NCI-H2227 treated with DMSO at 0.1 percent for 48 hours (cell line): ENCODE data around the gene ITGA1.
"Not testable (repeated sequence)": the region's sequence is repeated elsewhere in the genome, so short reads cannot be mapped to it uniquely, and the experiment has no call there.

Source experiments
- DNase-seq: peaks from one replicate; lab custom pipeline; 2025; lab: John Stamatoyannopoulos, UW

Gene ITGA1

GRCh38 chr5:52956915-52957747 lies 169.4 kb downstream of the ITGA1 start:
- no peak for DNase-seq

DNA sequence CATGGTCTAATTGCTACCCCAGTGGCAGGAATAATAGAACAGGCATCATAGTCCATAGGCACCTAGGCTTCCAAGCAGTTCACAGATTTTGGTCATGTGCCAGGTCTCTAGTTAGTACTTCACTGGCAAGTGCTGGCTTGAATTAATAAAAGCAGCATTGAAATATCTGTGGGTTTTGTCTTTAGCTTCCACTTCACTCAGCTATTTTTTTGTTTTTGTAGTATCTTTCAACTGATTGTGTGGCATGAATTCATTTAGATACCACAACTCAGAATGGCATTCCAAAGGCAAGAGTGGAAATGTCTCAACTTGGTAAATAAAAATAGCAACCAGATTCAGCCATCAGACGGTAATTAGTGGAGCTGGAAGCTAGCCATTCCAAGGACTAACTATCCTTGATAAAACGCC lies 173.6 kb downstream of the ITGA1 start:
- DNase-seq = no peak

GRCh38 chr5:52963636-52964035 lies 175.9 kb downstream of the ITGA1 start:
- no peak for DNase-seq

- DNase-seq = no peak
Observed at GRCh38 chr5:52964138-52964537, 176.4 kb downstream of the ITGA1 start.

- DNase-seq = not testable (repeated sequence)
Observed at GRCh38 chr5:52976157-52976556, 188.4 kb downstream of the ITGA1 start.

- no peak for DNase-seq
Observed at GRCh38 chr5:52977264-52977897, 189.7 kb downstream of the ITGA1 start.

GRCh38 chr5:52981507-52981906 lies 193.8 kb downstream of the ITGA1 start:
- no peak for DNase-seq

DNA sequence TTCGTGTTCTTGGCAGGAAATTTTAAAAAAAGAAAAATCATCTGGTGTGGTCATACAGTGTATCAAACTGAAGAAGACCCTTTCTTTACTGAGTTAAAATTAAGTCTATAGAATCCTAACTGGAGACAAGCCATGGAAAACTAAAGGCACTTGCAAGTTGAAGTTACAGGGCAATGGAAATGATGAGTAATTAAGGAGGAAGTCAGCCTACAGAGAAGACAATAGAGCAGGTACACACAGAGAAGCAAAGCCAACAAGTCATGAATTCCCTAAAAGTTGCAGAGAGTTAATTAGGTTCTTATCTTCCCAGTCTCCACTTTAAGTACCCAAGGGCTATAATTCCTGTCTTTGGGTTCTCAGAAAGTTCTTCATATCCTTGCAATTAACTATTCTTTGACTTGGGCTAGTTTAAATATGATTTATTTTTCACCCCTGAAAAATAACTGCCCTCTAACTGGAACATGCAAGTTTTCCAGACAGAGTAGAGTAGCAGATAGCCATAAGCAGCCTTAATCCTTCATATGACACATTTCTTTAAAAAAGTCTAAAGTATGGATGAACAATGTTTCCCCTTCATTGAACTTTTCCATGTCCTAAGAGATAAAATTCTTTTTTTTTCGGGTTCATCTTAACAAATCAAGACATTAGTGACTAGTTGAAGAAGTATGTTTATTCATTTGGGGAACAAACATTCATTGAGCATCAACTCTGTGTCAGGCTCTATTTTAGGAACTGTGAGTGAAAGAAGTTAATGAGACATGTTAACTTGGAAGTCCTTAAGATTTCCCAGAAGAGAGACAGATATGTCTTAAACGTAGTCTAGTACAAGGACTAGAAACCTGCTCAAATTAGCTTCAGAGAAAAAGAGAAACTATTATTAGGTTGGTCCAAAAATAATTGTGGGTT lies 196.3 kb downstream of the ITGA1 start:
- DNase-seq = no peak

GRCh38 chr5:52985306-52985705 lies 197.6 kb downstream of the ITGA1 start:
- DNase-seq = no peak

DNA sequence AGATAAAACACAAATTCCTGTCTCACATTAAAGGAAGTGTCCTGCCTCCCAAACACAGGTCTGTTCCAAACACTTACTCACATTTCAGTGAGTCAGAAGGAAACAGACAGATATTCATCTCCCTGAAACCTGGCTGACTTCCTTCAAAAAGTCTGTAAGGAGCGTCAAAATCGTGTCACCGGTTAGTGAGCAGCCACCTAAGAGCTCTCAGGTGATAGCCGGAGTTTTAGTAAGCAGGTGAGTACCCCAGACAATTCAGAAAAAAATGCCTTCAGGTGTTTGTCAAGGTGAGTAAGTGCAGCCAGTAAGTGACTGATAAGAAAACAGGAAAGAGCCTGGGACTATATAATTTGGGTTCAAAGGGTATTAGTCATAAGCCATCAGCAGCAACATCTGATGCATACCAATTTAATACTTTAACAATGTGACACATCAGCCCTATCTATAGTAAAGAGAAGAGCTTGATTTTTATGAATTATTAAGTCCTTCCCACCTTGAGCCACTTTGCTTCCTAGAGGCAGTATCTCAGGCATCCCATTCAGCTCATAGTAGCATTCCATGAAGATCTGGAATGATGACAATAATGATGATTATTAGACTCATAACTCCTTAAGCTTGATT lies 200.1 kb downstream of the ITGA1 start:
- no peak for DNase-seq

DNA sequence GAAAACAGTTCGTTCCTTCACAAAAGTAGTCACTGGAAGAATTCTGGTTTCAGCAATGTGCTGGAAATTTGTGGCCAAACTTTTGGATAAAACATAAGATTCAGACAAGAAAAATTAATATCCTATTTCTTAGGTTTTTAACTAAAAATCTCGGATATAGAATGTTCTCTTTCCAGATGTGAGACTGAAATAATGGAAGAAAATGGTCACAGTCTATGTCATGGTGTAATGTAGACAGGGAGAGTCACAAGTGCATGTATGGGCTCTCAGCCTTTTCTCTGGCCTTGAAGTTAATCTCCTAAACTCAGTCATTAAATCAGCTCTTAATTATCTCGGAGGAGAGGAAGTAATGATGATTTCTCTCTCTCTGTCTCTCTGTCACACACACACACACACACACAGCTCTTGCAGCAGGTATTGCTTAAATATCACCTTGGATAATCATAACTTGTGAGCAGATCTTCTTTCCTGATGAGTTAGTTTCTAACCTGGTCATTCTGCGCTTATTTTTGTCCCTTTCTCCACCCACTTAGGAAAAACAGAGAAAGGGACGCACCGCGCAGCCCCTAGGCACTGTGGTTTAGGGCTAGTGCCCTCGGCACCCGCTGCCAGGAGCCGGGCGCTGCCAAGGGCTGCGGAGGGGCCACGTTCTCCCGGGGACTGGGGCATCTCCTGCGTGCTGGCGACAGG lies 200.8 kb downstream of the ITGA1 start:
- no peak for DNase-seq

DNA sequence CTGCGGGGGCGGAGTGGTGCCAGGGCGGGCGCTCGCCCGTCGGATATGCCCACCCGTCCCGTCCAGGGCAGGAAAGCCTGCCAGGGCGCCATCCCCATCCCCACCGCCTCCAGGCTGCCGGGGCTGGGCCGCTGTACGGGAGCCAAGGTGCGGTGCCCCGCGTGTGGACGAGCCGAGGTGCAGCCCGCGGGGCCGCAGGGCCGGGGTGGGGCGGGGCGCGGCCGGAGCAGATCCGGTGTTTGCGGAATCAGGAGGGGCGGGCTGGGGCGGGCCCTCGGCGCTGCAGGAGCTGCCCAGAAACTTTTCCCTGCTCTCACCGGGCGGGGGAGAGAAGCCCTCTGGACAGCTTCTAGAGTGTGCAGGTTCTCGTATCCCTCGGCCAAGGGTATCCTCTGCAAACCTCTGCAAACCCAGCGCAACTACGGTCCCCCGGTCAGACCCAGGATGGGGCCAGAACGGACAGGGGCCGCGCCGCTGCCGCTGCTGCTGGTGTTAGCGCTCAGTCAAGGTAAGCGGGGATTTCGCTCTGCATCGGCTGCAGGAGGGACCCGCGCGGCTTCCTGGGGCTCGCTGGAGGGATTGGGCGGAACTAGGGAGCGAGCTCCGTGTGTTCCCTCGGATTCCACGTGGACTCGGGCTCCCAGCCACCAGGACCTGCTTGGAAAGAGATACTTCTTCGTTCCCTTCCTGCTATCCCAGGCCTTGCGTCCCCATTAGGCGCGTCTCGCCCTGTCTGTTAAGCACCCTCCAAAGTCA lies 201.5 kb downstream of the ITGA1 start, which contains the start of gene ITGA2:
Gene ITGA2, plus strand, starts transcription at position 328 of the 756 bp plus-strand sequence. Its CDS starts 117 bp downstream, at position 445.
- DNase-seq = no peak

- no peak for DNase-seq
Observed at GRCh38 chr5:52989781-52990527, 202.2 kb downstream of the ITGA1 start.

DNA sequence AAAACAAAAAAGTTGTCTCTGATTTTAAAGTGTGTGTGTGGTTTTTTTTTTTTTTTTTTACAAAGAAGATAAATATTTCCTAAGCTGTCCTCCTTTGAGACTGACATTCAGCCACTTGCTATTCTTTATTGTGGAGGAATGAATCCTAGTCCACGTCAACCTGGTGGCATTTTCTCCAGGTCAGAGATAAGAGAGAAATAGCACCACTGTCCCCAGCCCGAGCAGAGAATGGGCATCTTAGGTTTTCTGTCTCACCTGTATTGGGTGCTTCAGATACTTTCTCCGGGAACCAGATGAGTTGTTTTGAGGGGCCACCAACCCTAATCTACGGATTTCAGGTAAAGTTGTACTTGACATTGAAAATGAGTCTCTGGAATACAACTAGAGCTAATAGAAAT lies 202.8 kb downstream of the ITGA1 start:
- no peak for DNase-seq

DNA sequence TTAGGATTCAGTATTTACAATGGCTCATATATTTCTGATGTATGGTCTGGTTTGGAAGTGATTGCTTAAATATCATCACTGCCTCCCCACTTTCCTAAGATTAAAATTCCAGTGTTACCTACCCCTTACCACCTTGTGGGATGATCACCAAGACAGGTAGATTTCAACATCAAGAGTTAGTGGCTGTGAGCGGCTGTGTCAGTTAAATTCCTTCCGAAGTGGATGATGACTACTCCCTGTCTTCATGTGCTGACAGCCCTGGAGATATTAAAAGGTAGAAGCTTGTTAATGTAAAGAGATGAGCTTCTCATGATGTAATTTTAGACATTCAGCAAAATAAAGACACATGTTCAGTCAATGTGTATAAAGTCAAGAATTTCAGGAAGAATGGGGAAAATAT lies 205.7 kb downstream of the ITGA1 start:
- DNase-seq = no peak

GRCh38 chr5:52994266-52994665 lies 206.6 kb downstream of the ITGA1 start:
- no peak for DNase-seq

DNA sequence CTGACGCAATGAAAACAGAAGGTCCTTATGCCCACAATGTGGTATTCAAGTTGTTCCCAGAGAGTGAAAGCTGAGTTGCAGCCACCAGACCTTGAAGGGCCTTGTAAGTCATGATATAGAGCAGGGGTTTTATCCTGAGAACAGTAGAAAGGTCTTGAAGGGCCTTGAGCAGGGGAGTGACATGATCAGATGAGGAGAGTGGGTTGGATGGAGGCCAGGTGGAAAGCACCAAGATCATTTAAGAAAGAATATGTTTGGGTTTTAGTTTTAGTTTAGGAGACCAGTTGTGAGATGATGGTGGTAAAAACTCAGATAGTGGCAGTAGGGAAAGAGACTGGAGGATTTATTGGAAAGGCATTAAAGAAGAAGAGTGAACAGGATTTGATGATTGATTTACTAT lies 207.4 kb downstream of the ITGA1 start:
- DNase-seq = no peak

DNA sequence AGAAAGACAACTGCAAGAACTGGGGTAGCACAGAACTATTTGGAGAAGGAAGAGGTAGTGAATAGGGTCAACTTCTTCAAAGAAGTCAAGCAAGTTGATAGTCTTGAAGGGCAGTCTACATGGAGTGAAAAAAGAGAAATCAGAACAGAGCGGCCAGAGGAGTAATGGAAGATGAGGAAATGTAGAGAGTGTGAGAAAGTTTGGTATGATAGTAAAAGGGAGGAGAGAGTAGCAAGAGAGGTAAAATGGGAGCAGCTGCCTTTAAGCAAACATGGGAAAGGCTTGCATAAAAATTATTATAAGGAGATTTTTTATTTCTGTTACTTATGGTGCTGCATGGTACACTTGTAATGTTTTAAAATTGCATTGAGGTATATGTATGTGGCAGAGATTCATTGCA lies 208.2 kb downstream of the ITGA1 start:
- no peak for DNase-seq

DNA sequence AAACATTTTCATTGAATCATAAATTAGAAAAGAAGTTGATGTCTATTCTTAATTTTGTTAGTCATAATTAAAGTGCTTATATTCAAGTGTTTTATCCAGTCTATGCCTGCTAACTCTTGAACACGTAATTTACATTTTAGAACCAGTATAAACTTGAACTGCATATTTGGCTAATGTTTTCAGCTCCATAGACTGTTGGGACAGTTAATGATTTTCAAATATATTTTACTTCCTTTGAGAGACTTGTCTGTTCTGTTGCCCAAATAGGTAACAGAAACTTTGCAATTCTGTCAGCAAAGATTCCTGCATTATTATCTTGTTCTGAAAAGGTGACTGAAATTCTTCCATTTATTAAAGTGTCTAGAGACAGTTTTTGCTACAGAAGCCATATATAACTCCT lies 209.3 kb downstream of the ITGA1 start:
- no peak for DNase-seq

- no peak for DNase-seq
Observed at GRCh38 chr5:52997424-52997823, 209.7 kb downstream of the ITGA1 start.
